HCT116 (cell line): ENCODE measurements around the gene TIMM44.

ENCODE experiments used
- CTCF ChIP-seq, 3 experiments: fragments of 200-600 bp in 1 of 3; sonication (generic) in 1 of 3; IDR thresholded peaks in 2 of 3; conservative IDR thresholded peaks in 1 of 3; 2 replicates each; pipeline ENCODE4 v1.5.1; 2012 to 2017; ENCODE audit warnings: low read depth in 2 of 3, low read length in 2 of 3, antibody characterized with exemption in 1 of 3, borderline replicate concordance in 1 of 3, control low read depth in 1 of 3, mild to moderate bottlenecking in 1 of 3, mixed read lengths in 1 of 3, mixed run types in 1 of 3, moderate library complexity in 1 of 3; ENCODE audit not compliant: insufficient read depth in 1 of 3
- ELF1 ChIP-seq: IDR thresholded peaks from 2 replicates; pipeline ENCODE4 v1.6.1; 2012; ENCODE audit warnings: low read depth, borderline replicate concordance
- EZH2 ChIP-seq: fragments of 200-600 bp; sonication (generic); IDR thresholded peaks from 2 replicates; pipeline ENCODE4 v1.6.1; 2017; ENCODE audit warnings: antibody characterized with exemption, mixed run types
- POLR2A ChIP-seq: IDR thresholded peaks from 2 replicates; pipeline ENCODE4 v1.7.0; 2011; ENCODE audit warnings: borderline replicate concordance; ENCODE audit not compliant: insufficient read depth, insufficient read length; ENCODE audit errors: extremely low read depth
- POLR2AphosphoS5 ChIP-seq: IDR thresholded peaks from 2 replicates; pipeline ENCODE4 v1.6.1; 2011; ENCODE audit warnings: mild to moderate bottlenecking, low read depth, low read length, moderate library complexity
- RAD21 ChIP-seq: IDR thresholded peaks from 2 replicates; pipeline ENCODE4 v1.6.1; 2012; ENCODE audit warnings: low read depth, mild to moderate bottlenecking
- SIN3A ChIP-seq: IDR thresholded peaks from 2 replicates; pipeline ENCODE4 v1.6.1; 2012; ENCODE audit warnings: low read depth

DNA sequence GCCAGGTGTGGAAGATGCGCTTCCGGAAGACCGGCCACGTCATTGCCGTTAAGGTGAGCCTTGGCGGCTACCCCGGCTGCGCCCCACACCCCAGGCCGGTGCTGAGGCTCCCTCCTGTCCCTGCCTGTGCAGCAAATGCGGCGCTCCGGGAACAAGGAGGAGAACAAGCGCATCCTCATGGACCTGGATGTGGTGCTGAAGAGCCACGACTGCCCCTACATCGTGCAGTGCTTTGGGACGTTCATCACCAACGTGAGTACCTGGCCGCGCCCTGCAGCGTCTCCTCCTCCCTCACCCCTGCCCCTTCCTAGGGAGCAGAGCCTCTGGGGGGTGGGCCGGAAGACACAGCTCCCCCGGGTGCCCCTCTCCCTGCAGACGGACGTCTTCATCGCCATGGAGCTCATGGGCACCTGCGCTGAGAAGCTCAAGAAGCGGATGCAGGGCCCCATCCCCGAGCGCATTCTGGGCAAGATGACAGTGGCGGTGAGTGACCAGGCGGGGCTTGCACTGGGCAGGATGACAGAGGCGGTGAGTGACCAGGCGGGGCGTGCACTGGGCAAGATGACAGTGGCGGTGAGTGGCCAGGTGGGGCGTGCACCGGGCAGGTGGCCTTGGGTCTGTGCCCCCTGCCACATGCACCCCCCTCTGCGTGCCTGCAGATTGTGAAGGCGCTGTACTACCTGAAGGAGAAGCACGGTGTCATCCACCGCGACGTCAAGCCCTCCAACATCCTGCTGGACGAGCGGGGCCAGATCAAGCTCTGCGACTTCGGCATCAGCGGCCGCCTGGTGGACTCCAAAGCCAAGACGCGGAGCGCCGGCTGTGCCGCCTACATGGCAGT, 32.9 kb downstream of the TIMM44 start:
- TF ChIP-seq ELF1, result no peak
- no peak for TF ChIP-seq CTCF (IDR thresholded peaks at IDR 0.05 in 2 of 3, conservative IDR thresholded peaks at IDR 0.05 in 1 of 3; ENCODE audit: borderline replicate concordance in 1 of 3, insufficient read depth in 1 of 3, low read depth in 2 of 3, low read length in 2 of 3)
- TF ChIP-seq POLR2A, result no peak
- no peak for TF ChIP-seq SIN3A
- no peak for TF ChIP-seq EZH2
- TF ChIP-seq RAD21, result no peak
- no peak for TF ChIP-seq POLR2AphosphoS5
